Occipital lobe (tissue), 2 donors: ENCODE data around the gene TMEM184A. TPM values are rescaled to one million over a fixed set of nuclear protein-coding genes. Genes with fewer than 3 reads are reported as not detected.
A peak's percentile ranks its signal among the peaks of the same experiment; 100 is the strongest.
"Not testable (repeated sequence)": the region's sequence is repeated elsewhere in the genome, so short reads cannot be mapped to it uniquely, and the experiment has no call there.

Experiments
- DNase-seq: peaks from one replicate; lab custom pipeline; 2025; lab: John Stamatoyannopoulos, UW
- total RNA-seq: library from RNA; depleted of rRNA; stranded (reverse); fragments of >200 nt; gene quantifications from one replicate; pipeline ENCODE4 v1.2.3, GENCODE V29; 2014

TMEM184A gene
- total RNA-seq, 1 donor from 2014 or later = not detected

DNA sequence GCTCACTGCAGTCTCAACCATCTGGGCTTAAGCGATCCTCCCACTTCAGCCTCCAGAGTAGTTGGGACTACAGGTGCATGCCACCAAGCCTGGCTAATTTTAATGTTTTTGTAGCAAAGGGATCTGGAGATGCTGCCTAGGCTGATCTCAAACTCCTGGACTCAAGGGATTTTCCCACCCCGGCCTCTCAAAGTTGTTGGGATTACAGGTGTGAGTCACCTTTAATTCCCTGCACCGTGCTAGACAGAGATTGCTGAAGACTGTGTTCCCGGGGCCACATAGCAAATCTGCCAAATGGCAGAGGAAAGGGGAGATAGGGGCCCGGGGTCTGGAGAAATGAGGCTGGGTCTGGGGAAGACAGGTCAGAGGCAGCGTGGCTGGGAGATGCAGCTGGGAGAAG lies 34.5 kb upstream of the TMEM184A start:
- no peak for DNase-seq

GRCh38 chr7:1588978-1589377 lies 33.0 kb upstream of the TMEM184A start:
- no peak for DNase-seq

- no peak for DNase-seq
Observed at GRCh38 chr7:1587738-1588137, 31.7 kb upstream of the TMEM184A start.

GRCh38 chr7:1586827-1587705 lies 31.1 kb upstream of the TMEM184A start:
- no peak for DNase-seq

- no peak for DNase-seq
Observed at GRCh38 chr7:1586126-1586826, 30.3 kb upstream of the TMEM184A start.

- DNase-seq = no peak
Observed at GRCh38 chr7:1585142-1585981, 29.4 kb upstream of the TMEM184A start.

- DNase-seq = no peak
Observed at GRCh38 chr7:1584700-1585099, 28.7 kb upstream of the TMEM184A start.

- DNase-seq = not testable (repeated sequence)
Observed at GRCh38 chr7:1583241-1583930, 27.4 kb upstream of the TMEM184A start.

DNA sequence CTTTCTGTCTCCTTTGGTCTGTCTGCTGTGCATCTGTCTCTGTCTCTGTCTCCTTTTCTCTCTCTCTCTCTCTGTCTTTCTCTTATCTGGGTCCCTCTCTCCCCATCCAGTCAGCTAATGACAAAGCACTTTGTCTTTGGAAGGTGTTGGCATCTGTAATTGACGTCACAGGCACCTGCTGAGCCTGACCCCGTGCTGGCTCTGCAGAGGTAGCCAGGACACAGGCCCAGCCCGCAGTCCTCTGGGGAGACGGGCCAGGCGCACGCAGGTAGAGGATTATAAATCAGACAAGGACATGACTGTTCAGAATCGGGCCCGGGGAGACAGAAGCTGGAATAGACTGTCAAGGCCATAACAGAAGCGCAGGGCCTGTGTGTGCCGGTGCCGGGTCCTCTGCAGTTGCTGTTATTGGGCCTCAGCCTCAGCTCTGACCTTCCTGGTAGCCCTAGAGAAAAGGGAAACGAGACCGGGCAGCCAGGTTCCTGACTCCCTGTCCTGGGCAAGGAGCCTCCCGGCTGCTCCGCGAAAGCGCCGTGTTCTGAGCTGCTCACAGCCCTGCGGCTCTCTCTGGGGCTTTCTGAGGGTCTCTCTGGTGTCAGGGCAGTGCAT lies 24.5 kb upstream of the TMEM184A start:
- DNase-seq = no peak

DNA sequence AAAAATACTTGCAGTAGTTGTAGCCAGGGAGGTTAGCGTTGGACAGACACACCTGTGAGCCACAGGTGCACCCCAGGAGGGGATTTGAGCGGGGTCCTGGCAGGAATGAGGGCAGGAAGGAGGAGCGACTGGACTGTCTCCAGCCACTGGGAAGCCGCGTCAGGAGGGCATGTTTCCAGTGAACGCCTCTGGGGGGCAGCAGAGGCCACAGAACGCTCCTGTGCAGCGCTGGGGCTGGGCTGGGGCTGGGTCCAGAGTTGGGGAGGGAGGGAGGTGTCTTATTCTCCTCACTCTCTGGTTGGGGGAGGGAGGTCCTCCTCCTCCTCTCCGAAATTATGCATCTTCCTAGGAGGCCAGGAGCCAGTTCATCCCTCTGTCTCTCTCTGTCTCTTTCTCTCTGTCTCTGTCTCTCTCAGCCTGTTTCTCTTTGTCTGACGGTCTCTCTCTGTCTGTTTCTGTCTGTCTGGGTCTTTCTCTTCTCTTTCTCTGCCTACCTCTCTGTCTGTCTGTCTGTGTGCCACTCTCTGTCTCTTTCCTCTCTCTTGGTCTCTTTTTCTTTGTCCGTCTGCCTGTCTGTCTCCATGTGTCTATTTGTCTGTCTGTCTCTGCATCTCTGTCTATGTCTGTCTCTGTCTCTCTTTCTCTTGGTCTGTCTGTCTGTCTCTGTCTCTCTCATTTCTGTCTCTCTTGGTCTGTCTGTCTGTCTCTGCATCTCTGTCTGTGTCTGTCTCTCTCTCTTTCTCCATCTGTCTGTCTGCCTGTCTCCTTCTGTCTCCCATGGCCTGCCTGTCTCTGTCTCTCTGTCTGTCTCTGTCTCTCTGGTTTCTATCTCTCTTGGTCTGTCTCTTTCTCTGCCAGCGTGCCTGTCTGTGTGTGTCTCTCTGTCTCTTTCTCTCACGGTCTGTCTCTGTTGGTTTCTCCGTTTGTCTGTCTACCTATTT lies 23.7 kb upstream of the TMEM184A start:
- peak; percentile 27 for DNase-seq

GRCh38 chr7:1578513-1578912 lies 22.5 kb upstream of the TMEM184A start:
- DNase-seq = no peak

DNA sequence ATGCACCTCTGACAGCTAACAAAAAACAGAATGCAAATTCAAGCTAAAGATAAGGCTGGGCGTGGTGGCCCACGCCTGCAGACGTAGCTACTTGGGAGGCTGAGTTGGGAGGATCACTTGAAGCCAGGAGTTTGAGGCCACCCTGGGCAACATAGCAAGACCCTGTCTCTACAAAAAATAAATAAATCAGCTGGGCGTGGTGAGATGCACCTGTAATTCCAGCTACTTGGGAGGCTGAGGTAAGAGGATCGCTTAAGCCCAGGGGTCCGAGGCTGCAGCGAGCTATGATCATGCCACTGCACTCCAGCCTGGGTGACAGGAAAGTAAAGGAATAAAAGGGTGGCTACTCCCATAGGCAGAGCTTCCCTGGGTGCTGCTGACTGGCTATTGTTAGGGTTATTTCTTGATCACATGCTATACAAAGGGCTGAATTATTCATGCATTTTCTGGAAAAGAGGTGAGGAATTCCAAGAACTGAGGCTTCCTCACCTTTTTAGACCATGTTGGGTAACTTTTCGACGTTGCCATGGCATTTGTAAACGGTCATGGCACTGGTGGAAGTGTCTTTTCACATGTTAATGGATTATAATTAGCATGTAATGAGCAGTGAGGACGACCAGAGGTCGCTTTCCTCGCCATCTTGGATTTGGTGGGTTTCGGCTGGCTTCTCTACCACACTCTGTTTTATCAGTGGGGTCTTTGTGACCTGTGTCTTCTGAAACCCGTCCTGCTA lies 20.7 kb upstream of the TMEM184A start:
- DNase-seq = no peak

DNA sequence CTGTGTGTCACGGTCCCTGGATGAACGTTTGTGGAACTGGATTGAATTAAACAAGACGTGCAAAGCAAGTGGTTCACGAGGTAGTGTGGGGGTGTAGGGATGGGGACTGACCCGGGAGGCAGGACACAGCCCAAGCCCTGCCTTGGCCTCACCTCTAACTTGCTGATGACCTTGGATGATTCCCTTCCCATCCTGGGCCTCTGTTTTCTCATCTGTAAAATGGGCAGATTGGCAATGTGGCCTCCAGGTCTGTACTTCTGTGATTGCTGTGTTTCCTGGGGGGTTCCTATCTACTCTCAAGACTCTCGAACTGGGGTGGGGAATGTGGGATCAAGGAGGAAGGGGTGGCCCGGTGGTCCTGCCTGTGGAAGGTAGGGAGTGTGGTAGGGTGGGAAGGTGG lies 19.8 kb upstream of the TMEM184A start:
- no peak for DNase-seq

DNA sequence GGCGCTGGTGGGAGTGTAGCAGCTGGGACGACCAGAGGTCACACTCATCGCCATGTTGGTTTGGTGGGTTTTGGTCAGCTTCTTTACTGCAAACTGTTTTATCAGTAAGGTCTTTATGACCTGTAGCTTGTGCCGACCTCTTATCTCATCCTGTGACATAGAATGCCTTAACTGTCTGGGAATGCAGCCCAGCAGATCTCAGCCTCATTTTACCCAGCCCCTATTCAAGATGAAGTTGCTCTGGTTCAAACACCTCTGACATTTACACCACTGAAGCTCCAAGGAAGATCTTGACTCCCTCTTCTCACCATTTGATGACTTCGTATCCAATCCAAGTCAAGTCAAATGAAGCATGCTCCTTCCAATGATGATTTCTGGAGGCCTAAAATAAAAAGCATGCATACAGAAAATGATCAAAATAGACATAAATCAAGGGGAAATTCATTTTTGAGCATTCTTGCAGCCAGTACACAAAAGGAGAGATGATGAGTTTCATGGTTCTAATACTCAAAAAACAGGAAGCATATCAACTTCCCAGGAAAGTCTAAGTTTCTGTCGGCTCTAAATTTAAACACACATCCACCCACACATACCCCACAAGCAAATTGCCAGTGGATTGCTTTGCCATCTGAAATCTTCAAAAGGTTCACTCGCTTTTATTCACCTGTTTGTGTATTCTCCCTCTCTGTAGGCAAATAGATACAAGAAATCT lies 16.3 kb upstream of the TMEM184A start:
- no peak for DNase-seq

DNA sequence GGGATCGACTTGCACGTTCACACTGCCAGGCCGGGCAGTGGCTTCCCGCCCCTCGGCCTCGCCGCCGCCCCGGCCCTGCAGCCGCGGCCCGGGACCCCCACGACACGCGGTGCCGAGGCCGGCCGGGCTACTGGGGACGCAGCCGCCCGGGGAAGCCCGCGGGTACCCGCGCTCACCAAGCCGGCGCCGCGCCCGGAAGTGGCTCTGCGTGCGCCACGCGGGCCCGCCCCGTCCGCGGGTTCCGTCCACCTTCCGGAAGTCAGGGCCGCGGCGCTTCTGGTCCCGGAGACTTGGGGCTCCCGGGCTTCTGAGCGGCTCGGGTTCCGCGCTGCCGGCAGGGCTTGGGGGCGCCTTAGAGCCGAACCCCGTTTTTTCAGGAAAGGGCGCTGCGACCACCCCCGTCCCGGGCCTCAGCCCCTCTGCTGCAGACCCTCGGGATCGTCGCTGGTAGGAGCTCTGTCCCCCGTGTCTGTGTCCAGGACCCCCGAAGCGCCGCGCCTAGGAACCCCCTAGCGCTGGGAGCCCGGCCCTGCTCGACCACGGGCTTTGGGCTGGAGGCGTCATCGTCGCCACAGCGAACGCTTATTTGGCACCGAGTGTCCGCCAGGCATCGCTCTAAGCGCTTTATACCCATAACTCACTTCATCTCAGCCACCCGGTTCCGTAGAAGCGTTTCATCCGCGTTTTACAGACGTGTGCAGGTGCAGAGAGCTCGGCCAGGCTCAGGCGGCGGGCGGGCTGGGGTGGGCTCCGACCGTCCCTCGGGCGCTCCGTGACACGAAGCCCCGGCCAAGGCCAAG lies 14.0 kb upstream of the TMEM184A start, which contains the start of gene PSMG3:
TSS of gene PSMG3 (minus strand) at position 200 of the 800 bp plus-strand sequence. CDS start 693 bp downstream, outside the sequence.
- peak; percentile 82 for DNase-seq

- no peak for DNase-seq
Observed at GRCh38 chr7:1569440-1569832, 13.4 kb upstream of the TMEM184A start.

GRCh38 chr7:1569016-1569415 lies 13.0 kb upstream of the TMEM184A start:
- DNase-seq = no peak
